ENCODE measurements around the gene TCF4.

The TCF4 gene

GRCh38 chr18:55256929-55257289 is 331.1 kb downstream of the TCF4 start:
- Histone ChIP-seq H3K36me3 (replicated peaks; ENCODE audit: insufficient read depth, low read length) (peaks cover 18% of the 10 kb centered on the region; the same call in 1 of the 2 replicates), H3K4me3 (ENCODE audit: low read length) (no peak overlapping the region), H3K79me2 (ENCODE audit: low read length) (peaks cover 32% of the 10 kb centered on the region), H4K20me1 (ENCODE audit: insufficient read depth, low read length) (no peaks in the 10 kb centered on the region), H3K9me2 (replicated peaks; ENCODE audit: insufficient read depth, low read length) (no peaks in the 10 kb centered on the region), H3K4me2 (ENCODE audit: low read depth, low read length) (no peak overlapping the region), H3K9me3 (replicated peaks; ENCODE audit: insufficient read depth, low read length) (no peaks in the 10 kb centered on the region), H3K27ac (ENCODE audit: low read length) (no peak overlapping the region), H3K9ac (ENCODE audit: low read length) (no peak overlapping the region), H3F3A (ENCODE audit: insufficient read depth, low read length) (peaks cover 16% of the 10 kb centered on the region), H3K27me3 (replicated peaks; ENCODE audit: insufficient read depth, low read length) (no peaks in the 10 kb centered on the region), H2AFZ (ENCODE audit: low read length) (no peak overlapping the region), H3K4me1 (ENCODE audit: low read length) (peaks cover 22% of the 10 kb centered on the region)
- no peak for TF ChIP-seq CTCF (IDR thresholded peaks at IDR 0.05; ENCODE audit: low read length)
- TF ChIP-seq EZH2 (optimal IDR thresholded peaks at IDR 0.05; ENCODE audit: low read depth, low read length) = no peak
- no peak for TF ChIP-seq EZH2phosphoT487 (IDR thresholded peaks at IDR 0.05; ENCODE audit: low read length)
- DNase-seq = no peak

- Histone ChIP-seq H2AFZ (ENCODE audit: low read length) (no peak overlapping the region), H4K20me1 (ENCODE audit: insufficient read depth, low read length) (no peaks in the 10 kb centered on the region), H3K4me1 (ENCODE audit: low read length) (peaks cover 22% of the 10 kb centered on the region), H3F3A (ENCODE audit: insufficient read depth, low read length) (peaks cover 16% of the 10 kb centered on the region), H3K9ac (ENCODE audit: low read length) (no peak overlapping the region), H3K27me3 (replicated peaks; ENCODE audit: insufficient read depth, low read length) (no peaks in the 10 kb centered on the region), H3K27ac (ENCODE audit: low read length) (no peak overlapping the region), H3K4me2 (ENCODE audit: low read depth, low read length) (no peak overlapping the region), H3K79me2 (ENCODE audit: low read length) (peaks cover 34% of the 10 kb centered on the region), H3K36me3 (replicated peaks; ENCODE audit: insufficient read depth, low read length) (peaks cover 18% of the 10 kb centered on the region; the same call in 1 of the 2 replicates), H3K9me3 (replicated peaks; ENCODE audit: insufficient read depth, low read length) (no peaks in the 10 kb centered on the region), H3K9me2 (replicated peaks; ENCODE audit: insufficient read depth, low read length) (no peaks in the 10 kb centered on the region), H3K4me3 (ENCODE audit: low read length) (no peak overlapping the region)
- TF ChIP-seq CTCF (IDR thresholded peaks at IDR 0.05; ENCODE audit: low read length) = no peak
- TF ChIP-seq EZH2 (optimal IDR thresholded peaks at IDR 0.05; ENCODE audit: low read depth, low read length) = no peak
- TF ChIP-seq EZH2phosphoT487 (IDR thresholded peaks at IDR 0.05; ENCODE audit: low read length) = no peak
- no peak for DNase-seq
Observed at GRCh38 chr18:55256226-55256928, 331.6 kb downstream of the TCF4 start.

- peak overlapping the region; percentile 47; the same call in 1 of the 2 replicates for H3K9ac ChIP-seq (ENCODE audit: low read length)
- peak overlapping the region; percentile 8; the same call in 1 of the 2 replicates for H3K4me3 ChIP-seq (ENCODE audit: low read length)
- peaks cover 22% of the 10 kb centered on the region for H3K4me1 ChIP-seq (ENCODE audit: low read length)
- no peaks in the 10 kb centered on the region for H3K9me3 ChIP-seq (replicated peaks; ENCODE audit: insufficient read depth, low read length)
- peaks cover 46% of the 10 kb centered on the region for H3K79me2 ChIP-seq (ENCODE audit: low read length)
- no peak for DNase-seq
- H4K20me1 ChIP-seq (ENCODE audit: insufficient read depth, low read length) = no peaks in the 10 kb centered on the region
- H3K27me3 ChIP-seq (replicated peaks; ENCODE audit: insufficient read depth, low read length) = no peaks in the 10 kb centered on the region
- no peaks in the 10 kb centered on the region for H3K9me2 ChIP-seq (replicated peaks; ENCODE audit: insufficient read depth, low read length)
- no peak overlapping the region for H2AFZ ChIP-seq (ENCODE audit: low read length)
- H3K27ac ChIP-seq (ENCODE audit: low read length) = peak overlapping the region; percentile 82; the same call in 1 of the 2 replicates
- H3K36me3 ChIP-seq (replicated peaks; ENCODE audit: insufficient read depth, low read length) = peaks cover 11% of the 10 kb centered on the region; the same call in 1 of the 2 replicates
- H3F3A ChIP-seq (ENCODE audit: insufficient read depth, low read length) = peaks cover 16% of the 10 kb centered on the region
- TF ChIP-seq EZH2 (optimal IDR thresholded peaks at IDR 0.05; ENCODE audit: low read depth, low read length) (no peak), CTCF (IDR thresholded peaks at IDR 0.05; ENCODE audit: low read length) (no peak), EZH2phosphoT487 (IDR thresholded peaks at IDR 0.05; ENCODE audit: low read length) (no peak)
- peak overlapping the region; percentile 73; the same call in 1 of the 2 replicates for H3K4me2 ChIP-seq (ENCODE audit: low read depth, low read length)
Observed at GRCh38 chr18:55253814-55254213, 334.2 kb downstream of the TCF4 start.
